ENCODE measurements around the gene PLA1A.

Gene PLA1A

DNA sequence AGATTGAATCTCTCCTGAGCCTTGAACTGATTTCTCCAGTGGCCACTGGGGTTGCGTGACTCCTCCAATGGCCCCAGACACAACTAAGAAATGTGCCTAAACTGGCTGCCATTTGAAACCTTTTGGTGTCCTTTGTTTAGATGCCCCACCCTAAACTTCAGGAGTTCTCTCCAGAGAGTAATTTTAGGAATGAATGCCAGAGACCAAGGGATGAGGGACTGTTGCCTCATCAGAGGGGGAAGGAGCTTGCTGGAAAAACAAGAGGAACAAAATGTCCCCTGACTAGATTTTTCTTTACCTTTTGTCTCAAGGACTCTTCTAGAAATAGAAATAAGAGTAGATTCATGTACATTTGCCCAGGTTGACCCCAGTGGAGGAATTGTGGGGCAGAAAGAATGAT, 26.5 kb upstream of the PLA1A start:
- no peak for DNase-seq
- H3K36me3 ChIP-seq: no peaks in the 10 kb centered on the region
- no peak overlapping the region for H3K27ac ChIP-seq
- no peaks in the 10 kb centered on the region for H3K27me3 ChIP-seq (ENCODE audit: insufficient read depth, low read depth, severe bottlenecking)
- no peak overlapping the region for H3K4me3 ChIP-seq (ENCODE audit: low read depth, low read length)
- H3K9me3 ChIP-seq (ENCODE audit: severe bottlenecking): no peaks in the 10 kb centered on the region
- no peak for TF ChIP-seq CTCF (IDR thresholded peaks at IDR 0.05; ENCODE audit: low read depth, low read length)

GRCh38 chr3:119571688-119572087, 26.0 kb upstream of the PLA1A start:
- no peaks in the 10 kb centered on the region for H3K36me3 ChIP-seq
- TF ChIP-seq CTCF (IDR thresholded peaks at IDR 0.05; ENCODE audit: low read depth, low read length): no peak
- no peak overlapping the region for H3K27ac ChIP-seq
- H3K4me3 ChIP-seq (ENCODE audit: low read depth, low read length): no peak overlapping the region
- H3K27me3 ChIP-seq (ENCODE audit: insufficient read depth, low read depth, severe bottlenecking): no peaks in the 10 kb centered on the region
- H3K9me3 ChIP-seq (ENCODE audit: severe bottlenecking): no peaks in the 10 kb centered on the region
- no peak for DNase-seq

DNA sequence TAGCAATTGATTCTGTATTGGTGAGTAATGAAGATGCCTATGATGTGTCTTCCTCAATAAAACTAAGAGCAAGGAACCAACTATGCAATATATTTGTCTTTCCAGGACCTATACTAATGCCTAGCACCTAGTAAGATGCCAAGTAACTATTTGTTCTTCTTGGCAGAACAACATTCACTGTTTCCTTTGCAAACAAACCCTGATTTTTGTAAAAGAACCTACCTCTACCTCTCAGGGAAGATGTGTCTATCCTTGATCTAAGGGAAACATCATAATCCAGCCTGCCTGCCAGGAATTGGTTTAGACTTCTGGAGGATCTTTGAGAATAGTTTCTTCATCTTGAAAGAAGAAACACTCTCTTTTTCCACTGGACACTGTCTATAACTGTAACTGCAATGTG, 22.2 kb upstream of the PLA1A start:
- no peak overlapping the region for H3K4me3 ChIP-seq (ENCODE audit: low read depth, low read length)
- H3K36me3 ChIP-seq: no peaks in the 10 kb centered on the region
- no peaks in the 10 kb centered on the region for H3K27me3 ChIP-seq (ENCODE audit: insufficient read depth, low read depth, severe bottlenecking)
- H3K27ac ChIP-seq: no peak overlapping the region
- DNase-seq: no peak
- no peak for TF ChIP-seq CTCF (IDR thresholded peaks at IDR 0.05; ENCODE audit: low read depth, low read length)
- no peaks in the 10 kb centered on the region for H3K9me3 ChIP-seq (ENCODE audit: severe bottlenecking)

GRCh38 chr3:119579366-119580066, 18.2 kb upstream of the PLA1A start, which contains the start of gene ADPRH:
Gene ADPRH (plus strand): TSS chr3:119579492. CDS start chr3:119582170, 2,678 bp downstream.
- H3K27ac ChIP-seq: no peak within 1 kb of the TSS
- H3K4me3 ChIP-seq (ENCODE audit: low read depth, low read length): no peak within 1 kb of the TSS
- no peak for TF ChIP-seq CTCF (IDR thresholded peaks at IDR 0.05; ENCODE audit: low read depth, low read length)
- H3K9me3 ChIP-seq (ENCODE audit: severe bottlenecking): no peaks in the 10 kb centered on the region
- H3K36me3 ChIP-seq: no peaks in the 10 kb centered on the region
- DNase-seq: no peak
- no peaks in the 10 kb centered on the region for H3K27me3 ChIP-seq (ENCODE audit: insufficient read depth, low read depth, severe bottlenecking)

GRCh38 chr3:119580067-119580760, 17.5 kb upstream of the PLA1A start:
- DNase-seq: no peak
- Histone ChIP-seq H3K36me3 (no peaks in the 10 kb centered on the region), H3K27me3 (ENCODE audit: insufficient read depth, low read depth, severe bottlenecking) (no peaks in the 10 kb centered on the region), H3K9me3 (ENCODE audit: severe bottlenecking) (no peaks in the 10 kb centered on the region), H3K4me3 (ENCODE audit: low read depth, low read length) (no peak overlapping the region), H3K27ac (no peak overlapping the region)
- TF ChIP-seq CTCF (IDR thresholded peaks at IDR 0.05; ENCODE audit: low read depth, low read length): no peak
